Ascending aorta (tissue), 2 donors: ENCODE measurements around the gene TMEM132E. TPM values are rescaled to one million over a fixed set of nuclear protein-coding genes. Genes with fewer than 3 reads are reported as not detected.

Source experiments
- DNase-seq, 2 donors: peaks; one replicate each; pipeline ENCODE4 v3.0.0-alpha.2; 2019; ENCODE audit warnings: low spot score in 2 of 2
- H3K27ac ChIP-seq, 2 donors: fragments of 200-600 bp; sonication (generic); one replicate each; pipeline ENCODE4 v1.5.1; 2016 to 2017; ENCODE audit warnings: mild to moderate bottlenecking in 1 of 2
- H3K27me3 ChIP-seq: fragments of 200-600 bp; sonication (generic); one replicate; pipeline ENCODE4 v1.5.1; 2017
- H3K36me3 ChIP-seq, 2 donors: fragments of 200-600 bp; sonication (generic); one replicate each; pipeline ENCODE4 v1.5.1; 2016
- H3K4me1 ChIP-seq, 2 donors: fragments of 200-600 bp; sonication (generic); one replicate each; pipeline ENCODE4 v1.5.1; 2016 to 2017; ENCODE audit warnings: mild to moderate bottlenecking in 1 of 2
- H3K4me3 ChIP-seq, 2 donors: fragments of 200-600 bp; sonication (generic); one replicate each; pipeline ENCODE4 v1.5.1; 2016 to 2017; ENCODE audit warnings: mild to moderate bottlenecking in 1 of 2
- H3K9me3 ChIP-seq, 2 donors: fragments of 200-600 bp; sonication (generic); one replicate each; pipeline ENCODE4 v1.5.1; 2016
- intact Hi-C: fragments of 100-400 bp; cut with DNase I; formaldehyde crosslinking; loops from one replicate; pipeline ENCODE4 v1.15.1; 2023
- total RNA-seq: library from RNA; depleted of rRNA; stranded (reverse); fragments of >200 nt; gene quantifications from one replicate; pipeline ENCODE4 v1.1.0, GENCODE V29; 2016
- TF ChIP-seq, protein P1 (sequence below), 3 experiments: fragments of 200-600 bp in 2 of 3; fragments of 450-650 bp in 1 of 3; sonication (generic) in 2 of 3; IDR thresholded peaks; one replicate each; pipeline ENCODE4 v1.5.1; 2016 to 2019; ENCODE audit warnings: antibody characterized with exemption in 3 of 3, mild to moderate bottlenecking in 1 of 3, moderate library complexity in 1 of 3

The TMEM132E gene
- total RNA-seq, 1 donor from 2014 or later, result not detected

DNA sequence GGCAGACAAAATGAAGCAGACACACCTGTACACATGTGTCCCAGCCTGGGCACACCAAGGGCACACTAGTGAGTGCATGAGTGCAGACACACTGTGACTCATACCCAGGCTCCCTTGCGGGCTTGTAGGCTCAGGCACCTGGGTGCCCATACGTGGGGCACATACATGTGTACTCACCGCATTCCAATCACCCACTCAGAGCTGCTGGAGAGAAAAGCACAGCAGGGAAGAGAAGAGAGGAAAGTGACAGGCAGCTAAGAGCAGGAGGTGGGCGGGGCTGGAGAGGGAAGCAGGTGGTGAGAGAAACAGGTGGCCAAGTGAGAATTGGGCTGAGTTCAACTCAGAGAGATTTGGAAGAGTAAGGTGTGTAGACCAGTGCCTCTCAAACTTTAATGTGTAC, 54.0 kb downstream of the TMEM132E start:
- DNase-seq, result no peak
- H3K4me3 ChIP-seq, result no peak overlapping the region
- peaks cover 0 to 2% of the 10 kb centered on the region in 2 donors for H3K4me1 ChIP-seq
- no peaks in the 10 kb centered on the region for H3K27me3 ChIP-seq
- TF ChIP-seq, protein P1, sequence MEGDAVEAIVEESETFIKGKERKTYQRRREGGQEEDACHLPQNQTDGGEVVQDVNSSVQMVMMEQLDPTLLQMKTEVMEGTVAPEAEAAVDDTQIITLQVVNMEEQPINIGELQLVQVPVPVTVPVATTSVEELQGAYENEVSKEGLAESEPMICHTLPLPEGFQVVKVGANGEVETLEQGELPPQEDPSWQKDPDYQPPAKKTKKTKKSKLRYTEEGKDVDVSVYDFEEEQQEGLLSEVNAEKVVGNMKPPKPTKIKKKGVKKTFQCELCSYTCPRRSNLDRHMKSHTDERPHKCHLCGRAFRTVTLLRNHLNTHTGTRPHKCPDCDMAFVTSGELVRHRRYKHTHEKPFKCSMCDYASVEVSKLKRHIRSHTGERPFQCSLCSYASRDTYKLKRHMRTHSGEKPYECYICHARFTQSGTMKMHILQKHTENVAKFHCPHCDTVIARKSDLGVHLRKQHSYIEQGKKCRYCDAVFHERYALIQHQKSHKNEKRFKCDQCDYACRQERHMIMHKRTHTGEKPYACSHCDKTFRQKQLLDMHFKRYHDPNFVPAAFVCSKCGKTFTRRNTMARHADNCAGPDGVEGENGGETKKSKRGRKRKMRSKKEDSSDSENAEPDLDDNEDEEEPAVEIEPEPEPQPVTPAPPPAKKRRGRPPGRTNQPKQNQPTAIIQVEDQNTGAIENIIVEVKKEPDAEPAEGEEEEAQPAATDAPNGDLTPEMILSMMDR (IDR thresholded peaks at IDR 0.05), result no peak
- intact Hi-C loops, result no loop called here
- H3K9me3 ChIP-seq, result no peaks in the 10 kb centered on the region
- no peak overlapping the region for H3K27ac ChIP-seq
- H3K36me3 ChIP-seq, result no peaks in the 10 kb centered on the region

- no peaks in the 10 kb centered on the region for H3K27me3 ChIP-seq
- H3K4me1 ChIP-seq, result peaks cover 0 to 2% of the 10 kb centered on the region in 2 donors
- H3K36me3 ChIP-seq, result no peaks in the 10 kb centered on the region
- DNase-seq, result no peak
- TF ChIP-seq, protein P1 (IDR thresholded peaks at IDR 0.05), result no peak
- H3K9me3 ChIP-seq, result no peaks in the 10 kb centered on the region
- no peak overlapping the region for H3K27ac ChIP-seq
- no peak overlapping the region for H3K4me3 ChIP-seq
- intact Hi-C loops, result no loop called here
Observed at GRCh38 chr17:34633760-34634159, 54.4 kb downstream of the TMEM132E start.

DNA sequence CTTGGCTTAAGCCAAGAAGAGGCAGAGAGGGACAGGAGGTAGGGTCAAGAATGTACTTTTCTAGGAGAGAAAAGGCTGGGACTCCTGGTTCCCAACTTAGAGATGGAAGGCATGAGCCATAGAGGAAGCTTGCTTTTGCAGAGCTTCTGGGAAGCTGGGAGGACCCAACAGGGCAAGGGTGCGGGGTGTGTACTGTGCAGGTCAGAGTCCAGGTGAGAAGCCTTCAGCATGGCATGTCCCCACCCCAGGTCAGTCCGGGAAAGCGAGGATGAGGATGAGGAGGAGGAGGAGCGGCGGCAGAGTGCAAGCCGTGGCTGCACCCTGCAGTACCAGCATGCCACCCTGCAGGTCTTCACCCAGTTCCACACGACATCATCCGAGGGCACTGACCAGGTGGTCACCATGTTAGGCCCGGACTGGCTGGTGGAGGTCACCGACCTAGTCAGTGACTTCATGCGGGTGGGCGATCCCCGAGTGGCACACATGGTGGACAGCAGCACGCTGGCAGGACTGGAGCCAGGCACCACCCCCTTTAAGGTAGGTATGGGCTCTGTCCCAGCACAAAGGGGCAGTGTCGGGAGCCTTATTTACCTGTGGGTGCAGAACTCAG, 55.3 kb downstream of the TMEM132E start:
- TF ChIP-seq, protein P1 (IDR thresholded peaks at IDR 0.05), result no peak
- DNase-seq, result no peak
- no peak overlapping the region for H3K4me3 ChIP-seq

GRCh38 chr17:34635876-34636275, 56.5 kb downstream of the TMEM132E start:
- Histone ChIP-seq H3K4me1 (peaks cover 0 to 2% of the 10 kb centered on the region in 2 donors), H3K36me3 (no peaks in the 10 kb centered on the region), H3K4me3 (no peak overlapping the region), H3K27ac (no peak overlapping the region), H3K9me3 (no peaks in the 10 kb centered on the region), H3K27me3 (no peaks in the 10 kb centered on the region)
- TF ChIP-seq, protein P1 (IDR thresholded peaks at IDR 0.05), result no peak
- no peak for DNase-seq
- intact Hi-C loops, result no loop called here

More for the DNA sequence above, 55.3 kb downstream of the TMEM132E start:
- intact Hi-C loops, result no loop called here
- peaks cover 0 to 2% of the 10 kb centered on the region in 2 donors for H3K4me1 ChIP-seq
- H3K9me3 ChIP-seq, result no peaks in the 10 kb centered on the region
- no peaks in the 10 kb centered on the region for H3K27me3 ChIP-seq
- no peaks in the 10 kb centered on the region for H3K36me3 ChIP-seq
- no peak overlapping the region for H3K27ac ChIP-seq

GRCh38 chr17:34637041-34637547, 57.7 kb downstream of the TMEM132E start:
- H3K36me3 ChIP-seq, result no peaks in the 10 kb centered on the region
- intact Hi-C loops, result no loop called here
- H3K27ac ChIP-seq, result no peak overlapping the region
- H3K4me1 ChIP-seq, result peaks cover 0 to 2% of the 10 kb centered on the region in 2 donors
- TF ChIP-seq, protein P1 (IDR thresholded peaks at IDR 0.05), result no peak
- no peaks in the 10 kb centered on the region for H3K9me3 ChIP-seq
- no peak for DNase-seq
- peak overlapping the region in 1 of 2 donors; percentile 45 for H3K4me3 ChIP-seq
- no peaks in the 10 kb centered on the region for H3K27me3 ChIP-seq
